GM12801 (cell line): ENCODE results near the gene MRPL18.

ENCODE experiments used
- TF ChIP-seq, protein P1 (sequence below): IDR thresholded peaks from one replicate; pipeline ENCODE4 v1.5.1; 2011; ENCODE audit warnings: control low read depth; ENCODE audit not compliant: insufficient read length; ENCODE audit errors: extremely low read depth

Gene MRPL18

DNA sequence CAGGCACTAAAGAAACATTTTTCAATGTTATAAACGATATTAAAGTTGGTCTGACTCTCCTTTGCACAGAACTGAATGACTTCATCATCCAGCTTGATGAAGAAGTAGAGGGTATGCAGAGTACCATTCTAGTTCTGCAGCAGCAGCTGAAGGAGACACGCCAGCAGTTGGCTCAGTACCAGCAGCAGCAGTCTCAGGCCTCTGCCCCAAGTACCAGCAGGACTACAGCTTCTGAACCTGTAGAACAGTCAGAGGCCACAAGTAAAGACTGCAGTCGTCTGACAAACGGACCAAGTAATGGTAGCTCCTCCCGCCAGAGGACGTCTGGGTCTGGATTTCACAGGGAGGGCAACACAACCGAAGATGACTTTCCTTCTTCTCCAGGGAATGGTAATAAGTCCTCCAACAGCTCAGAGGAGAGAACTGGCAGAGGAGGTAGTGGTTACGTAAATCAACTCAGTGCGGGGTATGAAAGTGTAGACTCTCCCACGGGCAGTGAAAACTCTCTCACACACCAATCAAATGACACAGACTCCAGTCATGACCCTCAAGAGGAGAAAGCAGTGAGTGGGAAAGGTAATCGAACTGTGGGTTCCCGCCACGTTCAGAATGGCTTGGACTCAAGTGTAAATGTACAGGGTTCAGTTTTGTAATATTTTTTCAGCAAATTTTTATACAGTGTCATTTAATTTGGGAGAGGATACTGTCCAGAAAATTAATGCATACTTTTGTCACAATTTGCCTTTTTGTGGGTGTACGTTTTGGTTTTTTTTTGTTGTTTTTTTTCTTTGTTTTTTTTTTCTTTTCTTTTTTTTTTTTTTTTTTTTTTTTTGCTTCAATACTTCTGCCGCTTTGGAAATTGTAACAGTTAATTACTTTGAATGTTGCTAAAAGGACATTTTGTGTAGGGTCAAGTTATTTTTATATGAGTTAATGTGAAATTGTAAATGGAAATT, 35.0 kb upstream of the MRPL18 start:
- TF ChIP-seq, protein P1, sequence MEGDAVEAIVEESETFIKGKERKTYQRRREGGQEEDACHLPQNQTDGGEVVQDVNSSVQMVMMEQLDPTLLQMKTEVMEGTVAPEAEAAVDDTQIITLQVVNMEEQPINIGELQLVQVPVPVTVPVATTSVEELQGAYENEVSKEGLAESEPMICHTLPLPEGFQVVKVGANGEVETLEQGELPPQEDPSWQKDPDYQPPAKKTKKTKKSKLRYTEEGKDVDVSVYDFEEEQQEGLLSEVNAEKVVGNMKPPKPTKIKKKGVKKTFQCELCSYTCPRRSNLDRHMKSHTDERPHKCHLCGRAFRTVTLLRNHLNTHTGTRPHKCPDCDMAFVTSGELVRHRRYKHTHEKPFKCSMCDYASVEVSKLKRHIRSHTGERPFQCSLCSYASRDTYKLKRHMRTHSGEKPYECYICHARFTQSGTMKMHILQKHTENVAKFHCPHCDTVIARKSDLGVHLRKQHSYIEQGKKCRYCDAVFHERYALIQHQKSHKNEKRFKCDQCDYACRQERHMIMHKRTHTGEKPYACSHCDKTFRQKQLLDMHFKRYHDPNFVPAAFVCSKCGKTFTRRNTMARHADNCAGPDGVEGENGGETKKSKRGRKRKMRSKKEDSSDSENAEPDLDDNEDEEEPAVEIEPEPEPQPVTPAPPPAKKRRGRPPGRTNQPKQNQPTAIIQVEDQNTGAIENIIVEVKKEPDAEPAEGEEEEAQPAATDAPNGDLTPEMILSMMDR, result no peak

DNA sequence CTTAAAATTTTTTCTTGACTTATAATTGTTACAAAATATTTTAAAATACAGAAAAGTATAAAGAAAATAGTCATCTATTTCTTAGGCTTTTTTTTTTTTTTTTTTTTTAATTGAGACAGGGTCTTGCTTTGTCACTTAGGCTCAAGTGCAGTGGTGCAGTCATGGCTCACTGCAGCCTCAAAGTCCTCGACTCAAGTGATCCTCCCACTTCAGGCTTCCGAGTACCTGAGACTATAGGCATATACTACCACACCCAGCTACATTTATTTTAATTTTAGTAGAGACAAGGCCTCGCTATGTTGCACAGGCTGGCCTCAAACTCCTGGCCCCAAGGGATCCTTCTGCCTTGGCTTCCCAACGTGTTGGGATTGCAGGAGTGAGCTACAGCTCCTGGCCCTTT, 33.8 kb upstream of the MRPL18 start:
- TF ChIP-seq, protein P1, result no peak

DNA sequence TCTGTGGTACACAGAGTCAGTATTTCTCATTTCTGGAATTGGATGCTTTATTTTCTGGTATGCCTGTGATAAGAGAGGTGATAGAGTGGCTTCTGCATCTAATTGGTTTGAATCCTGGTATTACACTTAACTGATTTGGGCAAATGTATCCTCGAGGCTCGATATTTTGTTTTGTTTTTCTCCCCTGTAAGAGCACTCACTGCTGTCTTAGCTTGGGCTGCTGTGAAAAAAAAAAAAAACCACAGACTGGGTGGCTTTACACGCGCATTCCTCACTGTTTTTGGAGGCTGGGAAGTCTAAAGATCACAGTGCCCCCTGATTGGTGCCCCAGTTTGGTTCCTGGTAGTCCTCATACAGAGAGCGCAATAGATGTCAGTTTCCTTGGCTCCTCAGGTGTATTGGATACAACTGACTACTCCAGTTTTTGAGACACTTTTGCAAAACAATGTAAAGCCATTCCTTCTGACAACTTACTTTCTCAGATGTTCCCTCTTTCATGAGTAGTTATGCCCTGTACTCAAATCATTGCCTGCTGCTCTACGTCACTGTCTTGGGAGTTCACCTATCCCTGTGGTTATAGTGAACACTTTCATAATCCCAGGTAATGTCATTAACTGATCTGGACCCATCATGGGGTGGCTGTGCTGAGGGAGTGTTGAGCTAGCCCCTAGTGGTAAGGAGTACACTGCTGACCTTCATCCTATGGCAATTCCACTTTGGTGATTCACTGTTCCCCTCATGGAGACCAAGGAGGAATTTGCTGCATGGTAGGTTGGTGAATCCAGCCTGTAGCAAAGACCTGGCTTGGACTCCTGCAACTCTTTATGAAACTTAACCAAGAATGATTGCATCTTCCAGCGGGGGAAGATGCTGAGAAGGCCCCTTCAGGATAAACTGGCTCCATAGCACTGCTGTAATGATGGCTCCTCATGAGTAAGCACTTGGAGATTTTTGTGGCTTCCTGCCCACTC, 32.0 kb upstream of the MRPL18 start:
- TF ChIP-seq, protein P1, result no peak

DNA sequence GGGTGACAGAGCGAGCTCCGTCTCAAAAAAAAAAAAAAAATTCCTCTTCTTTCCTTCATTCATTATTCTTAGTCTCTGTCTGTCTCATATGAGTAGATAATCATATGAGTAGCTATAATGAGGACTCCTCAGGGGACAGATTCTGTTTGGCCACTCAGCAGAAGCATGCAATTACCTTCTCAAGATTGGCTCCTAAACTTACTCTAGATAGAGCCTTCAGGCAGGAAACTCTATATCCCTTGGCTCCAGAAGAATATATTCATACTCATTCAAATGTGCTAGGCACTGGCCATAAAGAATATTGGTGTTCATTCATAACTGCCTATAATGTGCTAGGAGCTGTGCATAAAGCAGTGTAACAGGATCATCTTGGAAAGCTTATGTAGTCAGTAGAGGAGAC, 30.6 kb upstream of the MRPL18 start:
- TF ChIP-seq, protein P1, result no peak

DNA sequence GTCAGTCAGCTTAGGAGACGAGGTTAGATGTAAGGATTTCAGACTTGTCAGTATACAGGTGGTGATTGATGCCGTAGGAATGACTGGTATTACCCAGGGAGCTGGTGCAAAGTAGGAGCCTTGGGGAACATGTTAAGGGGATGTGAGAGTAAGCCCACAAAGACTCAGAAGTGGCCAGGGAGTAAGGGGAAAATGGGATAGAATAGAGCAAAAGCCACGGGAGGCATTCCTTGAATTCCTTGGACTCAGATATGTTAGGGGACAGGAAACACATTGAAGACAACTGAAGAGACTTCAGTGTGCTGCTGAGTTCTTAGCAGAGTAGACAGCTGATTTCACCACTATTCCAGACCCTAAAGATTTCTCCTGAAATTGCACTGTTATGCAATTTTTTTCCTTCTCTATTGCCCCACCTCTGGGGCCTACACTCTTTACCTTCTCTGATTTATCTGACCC, 29.6 kb upstream of the MRPL18 start:
- TF ChIP-seq, protein P1, result no peak

DNA sequence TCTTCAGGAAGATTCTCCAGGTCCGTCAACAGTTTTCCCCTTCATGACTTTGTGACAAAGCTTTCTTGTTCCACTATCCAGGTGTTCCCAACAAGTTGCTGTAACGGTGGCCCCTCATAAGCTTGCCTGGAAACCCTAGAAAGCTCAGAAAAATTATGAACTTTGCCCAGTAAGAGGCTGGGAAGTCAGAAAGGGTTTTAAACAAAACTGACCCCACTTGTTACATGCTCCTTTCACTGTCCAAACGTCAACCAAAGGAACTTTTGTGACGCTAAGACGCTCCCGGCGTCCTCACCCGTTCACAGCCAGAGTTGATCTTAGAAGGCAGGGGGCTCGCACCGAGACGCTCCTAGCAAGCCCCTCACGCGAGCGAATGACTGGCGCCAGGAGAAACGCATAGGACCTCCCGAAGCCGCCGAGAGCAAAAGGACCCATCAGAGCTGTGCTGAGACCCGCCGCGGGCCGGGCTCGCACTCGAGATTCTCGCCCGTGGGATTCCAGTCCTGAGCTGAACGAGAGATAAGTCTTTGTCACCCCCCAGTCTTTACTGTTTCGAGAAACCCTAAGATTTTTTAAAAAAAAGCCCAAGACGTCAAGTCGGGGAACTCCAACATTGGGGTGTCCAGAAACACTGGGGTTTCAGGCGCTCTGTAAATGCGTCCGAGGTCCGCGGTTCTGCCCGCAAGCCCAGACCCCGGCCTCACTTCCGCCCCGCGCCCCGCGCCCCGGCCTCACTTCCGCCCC, 29.0 kb upstream of the MRPL18 start:
- TF ChIP-seq, protein P1, result no peak
